Stimulated activated CD4-positive, alpha-beta T cell treated with anti-CD3 and anti-CD28 coated beads, TNF-alpha, amount 100 ng/mL, for 1 hour (primary cell): ENCODE data around the gene ZNF283.
"Not testable (repeated sequence)": the region's sequence is repeated elsewhere in the genome, so short reads cannot be mapped to it uniquely, and the experiment has no call there.

Experiments used
- DNase-seq, 3 donors: peaks; one replicate each; pipeline ENCODE4 v3.0.0-alpha.2; 2020; ENCODE audit warnings: low read depth in 3 of 3, low spot score in 1 of 3

The ZNF283 gene

GRCh38 chr19:43847884-43848283 lies 20.8 kb downstream of the ZNF283 start:
- DNase-seq, result no peak

DNA sequence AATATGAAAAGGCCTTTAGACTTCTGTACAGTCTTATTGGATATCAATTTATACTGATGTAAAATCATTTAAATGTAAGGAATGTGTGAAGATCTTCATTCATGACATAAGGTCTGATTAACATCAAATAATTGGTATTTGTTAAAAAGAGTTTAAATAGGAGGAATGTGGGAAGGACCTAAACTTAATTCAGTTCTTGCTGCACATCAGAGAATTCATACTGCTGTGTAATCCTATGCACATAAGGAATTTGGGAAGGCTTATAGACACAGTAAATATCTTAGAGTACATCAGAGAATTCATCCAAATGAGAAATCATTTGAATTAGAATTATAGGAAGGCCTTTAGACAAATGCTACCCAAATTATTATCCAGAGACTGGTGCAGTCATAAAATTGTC lies 21.7 kb downstream of the ZNF283 start:
- DNase-seq, result no peak

- DNase-seq, result no peak
These were observed 31.1 kb downstream of the ZNF283 start for GRCh38 chr19:43858174-43858573.

GRCh38 chr19:43866923-43867322 lies 39.8 kb downstream of the ZNF283 start:
- DNase-seq, result not testable (repeated sequence)

DNA sequence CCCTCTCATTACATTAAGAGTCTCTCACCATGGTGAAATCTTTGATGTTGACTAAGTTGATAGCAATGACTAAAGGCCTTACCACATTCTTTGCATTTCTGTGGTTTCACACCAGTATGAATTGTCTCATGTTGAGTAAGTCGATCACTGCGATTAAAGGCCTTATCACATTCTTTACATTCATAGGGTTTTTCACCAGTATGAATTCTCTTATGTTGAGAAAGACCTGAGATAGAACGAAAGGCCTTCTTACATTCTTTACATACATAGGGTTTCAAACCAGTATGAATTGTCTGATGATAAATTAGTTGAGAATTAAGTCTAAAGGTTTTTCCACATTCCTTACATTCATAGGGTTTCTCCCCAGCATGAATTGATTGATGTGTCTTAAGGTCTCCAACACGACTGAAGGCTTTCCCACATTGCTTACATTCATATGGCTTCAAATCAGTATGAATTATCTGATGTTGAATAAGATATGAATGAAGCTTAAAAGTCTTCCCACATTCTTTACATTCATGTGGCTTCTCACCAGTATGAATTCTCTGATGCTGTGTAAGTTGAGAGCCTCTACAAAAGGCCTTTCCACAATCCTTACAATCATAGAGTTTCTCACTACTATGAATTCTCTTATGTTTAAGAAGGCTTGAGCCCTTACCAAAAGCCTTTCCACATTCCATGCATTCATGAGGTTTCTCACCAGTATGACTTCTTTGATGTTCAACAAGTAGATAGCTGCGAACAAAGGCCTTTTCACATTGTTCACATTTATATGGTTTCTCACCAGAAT lies 45.6 kb downstream of the ZNF283 start:
- DNase-seq, result no peak

- no peak for DNase-seq
These were observed 53.4 kb downstream of the ZNF283 start for GRCh38 chr19:43880483-43880882.

DNA sequence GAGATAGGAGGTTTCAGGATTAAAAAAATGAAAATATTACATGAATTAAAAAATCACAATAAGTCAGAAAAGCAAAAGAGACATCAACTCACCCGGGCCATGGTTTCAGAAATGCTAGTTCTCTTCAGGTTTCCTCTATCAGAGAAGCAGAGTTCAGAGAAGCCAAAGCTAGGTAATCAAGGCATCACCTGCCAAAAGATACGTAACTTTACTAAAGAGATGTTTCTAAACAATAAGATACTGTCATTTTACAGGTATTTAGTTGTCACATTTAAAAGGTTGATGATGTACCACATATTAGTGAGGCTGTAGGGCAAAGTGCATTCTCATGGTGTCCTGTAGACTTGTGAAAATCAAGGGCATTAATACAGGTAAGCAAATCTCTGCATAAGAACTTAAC lies 56.7 kb downstream of the ZNF283 start, which contains the start of gene ZNF404:
Gene ZNF404 (minus strand): TSS at position 101 of the 400 bp plus-strand sequence.
- DNase-seq, result no peak

DNA sequence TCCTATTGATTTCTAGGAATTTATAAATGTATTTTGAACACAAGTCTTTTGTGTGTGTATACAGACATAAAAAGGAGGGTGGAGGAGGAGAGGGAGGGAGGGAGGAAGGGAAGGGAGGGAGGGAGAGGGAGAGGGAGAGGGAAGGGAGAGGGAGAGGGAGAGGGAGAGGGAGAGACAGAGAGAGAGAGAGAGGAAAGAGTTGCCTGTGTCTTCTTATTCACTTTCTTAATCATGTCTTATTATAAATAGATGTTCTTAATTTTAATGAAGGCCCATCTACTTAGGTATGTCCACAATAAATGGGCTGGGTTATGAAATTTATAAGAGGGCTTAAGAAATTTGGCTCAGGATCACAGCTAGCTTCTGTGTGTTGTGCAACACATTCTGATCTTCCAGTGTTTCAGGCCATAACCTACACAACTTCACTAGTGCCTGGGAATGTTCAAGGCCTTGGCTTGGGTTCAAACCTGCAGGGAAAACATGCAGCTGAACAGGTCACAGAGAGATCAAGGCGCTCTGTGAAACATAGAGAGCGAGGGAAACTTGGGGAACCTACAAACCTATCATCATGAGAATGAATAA lies 68.7 kb downstream of the ZNF283 start:
- no peak for DNase-seq
